Transverse colon (tissue), 3 donors: ENCODE results near the gene PRKCZ.

Experiments
- POLR2A ChIP-seq: fragments of 450-650 bp; IDR thresholded peaks from one replicate; pipeline ENCODE4 v1.6.1; 2016; ENCODE audit warnings: antibody characterized with exemption, mild to moderate bottlenecking, moderate library complexity
- TF ChIP-seq, protein P1 (sequence below), 5 experiments: fragments of 200-600 bp in 3 of 5; fragments of 450-650 bp in 2 of 5; sonication (generic) in 3 of 5; IDR thresholded peaks; 1 replicate in 2 of 5; 2 replicates in 3 of 5; pipeline ENCODE4 v1.5.1; 2016 to 2017; ENCODE audit warnings: antibody characterized with exemption in 5 of 5, inconsistent platforms in 3 of 5, mild to moderate bottlenecking in 2 of 5, moderate library complexity in 1 of 5

DNA sequence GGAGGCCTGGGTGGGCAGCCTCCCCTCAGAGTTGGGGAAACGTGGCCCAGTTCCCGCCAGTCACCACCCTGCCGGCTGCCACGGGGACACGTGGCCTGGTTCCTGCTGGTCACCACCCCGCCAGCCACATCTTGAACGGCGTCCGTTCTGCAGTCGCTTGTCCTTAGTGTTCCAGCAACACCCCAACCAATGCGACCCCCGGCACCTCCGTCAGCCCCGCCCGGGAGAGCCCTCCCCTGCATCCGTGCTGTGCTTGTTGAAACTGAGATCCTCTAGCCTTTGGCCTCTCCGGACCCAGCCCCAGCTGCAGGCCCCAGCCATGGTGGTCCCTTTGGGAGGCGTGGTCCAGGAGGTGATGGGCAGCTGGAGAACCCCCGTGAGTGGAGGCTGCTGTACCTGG is 18.7 kb downstream of the PRKCZ start:
- TF ChIP-seq, protein P1, sequence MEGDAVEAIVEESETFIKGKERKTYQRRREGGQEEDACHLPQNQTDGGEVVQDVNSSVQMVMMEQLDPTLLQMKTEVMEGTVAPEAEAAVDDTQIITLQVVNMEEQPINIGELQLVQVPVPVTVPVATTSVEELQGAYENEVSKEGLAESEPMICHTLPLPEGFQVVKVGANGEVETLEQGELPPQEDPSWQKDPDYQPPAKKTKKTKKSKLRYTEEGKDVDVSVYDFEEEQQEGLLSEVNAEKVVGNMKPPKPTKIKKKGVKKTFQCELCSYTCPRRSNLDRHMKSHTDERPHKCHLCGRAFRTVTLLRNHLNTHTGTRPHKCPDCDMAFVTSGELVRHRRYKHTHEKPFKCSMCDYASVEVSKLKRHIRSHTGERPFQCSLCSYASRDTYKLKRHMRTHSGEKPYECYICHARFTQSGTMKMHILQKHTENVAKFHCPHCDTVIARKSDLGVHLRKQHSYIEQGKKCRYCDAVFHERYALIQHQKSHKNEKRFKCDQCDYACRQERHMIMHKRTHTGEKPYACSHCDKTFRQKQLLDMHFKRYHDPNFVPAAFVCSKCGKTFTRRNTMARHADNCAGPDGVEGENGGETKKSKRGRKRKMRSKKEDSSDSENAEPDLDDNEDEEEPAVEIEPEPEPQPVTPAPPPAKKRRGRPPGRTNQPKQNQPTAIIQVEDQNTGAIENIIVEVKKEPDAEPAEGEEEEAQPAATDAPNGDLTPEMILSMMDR (IDR thresholded peaks at IDR 0.05), result no peak
- no peak for TF ChIP-seq POLR2A
